ENCODE measurements around the gene FBP2. TPM values are rescaled to one million over a fixed set of nuclear protein-coding genes. Genes with fewer than 3 reads are reported as not detected.

Gene FBP2
- total and polyA plus RNA-seq, 10 of the 15 experiments (the other 5 are each of a cell fraction or from before 2014, with no cell fraction given): 0.07 to 1.1 (median 0.12) TPM; not detected in 6

DNA sequence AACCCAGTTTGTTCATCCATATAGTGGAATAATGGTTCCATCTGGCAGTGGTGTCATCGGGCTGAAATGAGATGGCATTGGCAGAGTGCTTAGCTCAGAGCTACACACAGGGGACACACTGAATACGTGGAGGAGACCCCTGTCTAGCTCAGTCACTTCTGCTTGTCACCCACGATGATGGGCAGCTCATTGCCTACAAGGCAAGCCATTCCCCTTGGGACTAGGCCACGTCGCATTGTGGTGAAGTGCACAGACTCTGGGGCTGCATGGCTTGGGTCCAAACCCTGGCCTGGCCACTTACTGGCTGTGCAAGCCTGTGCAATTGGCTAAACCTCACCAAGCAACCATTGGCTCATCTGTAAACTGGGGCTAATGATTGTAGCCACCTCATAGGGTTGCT lies 48.9 kb upstream of the FBP2 start:
- ATAC-seq: no peak
- H3K79me2 ChIP-seq (ENCODE audit: control insufficient read depth, insufficient read depth, low read length): no peaks in the 10 kb centered on the region
- no peak for FAIRE-seq
- no peak for DNase-seq (ENCODE audit: low read depth, low spot score)
- RAD21 ChIA-PET (ENCODE audit: unreplicated experiment): interaction anchor here (0.5 kb wide), 1 partner anchor 690 kb away, joined by 4 read pairs; no protein-coding TSS in a partner anchor
- POLR2A ChIA-PET: interaction anchor here (0.7 kb wide), 1 partner anchor 24 kb away, joined by 5 read pairs; no protein-coding TSS in a partner anchor
- H3K4me3 ChIP-seq: no peak overlapping the region
- no peak overlapping the region for H2AFZ ChIP-seq (ENCODE audit: control insufficient read depth, low read depth, low read length)
- CTCF ChIA-PET: no interaction called here
- H3K27ac ChIP-seq (ENCODE audit: control insufficient read depth, insufficient read depth): no peak overlapping the region
- WGBS (ENCODE audit: insufficient coverage, insufficient replicate concordance, low lambda C conversion rate, missing lambda C conversion rate): 36% methylated on average over 5 of the region's 5 CpGs
- no peak overlapping the region for H3K4me2 ChIP-seq (ENCODE audit: control insufficient read depth, insufficient read depth)
- BruUV-seq (replicated peaks): no TSS peak
- SMC1A ChIA-PET (ENCODE audit: uncharacterized antibody, unreplicated experiment): interaction anchor here (0.6 kb wide), 1 partner anchor 538 kb away, joined by 3 read pairs; no protein-coding TSS in a partner anchor
- in situ Hi-C loops (cut with MboI) (no loop called here), intact Hi-C loops (cut with micrococcal nuclease; ENCODE audit: unreplicated experiment) (no loop called here)
- H3K4me1 ChIP-seq (ENCODE audit: control insufficient read depth, insufficient read depth, low read length): peaks cover 4% of the 10 kb centered on the region; the same call in 1 of the 2 replicates
- no peaks in the 10 kb centered on the region for H4K20me1 ChIP-seq (ENCODE audit: control insufficient read depth, insufficient read depth)
- no peaks in the 10 kb centered on the region for H3K9me3 ChIP-seq (replicated peaks; ENCODE audit: control insufficient read depth, insufficient read depth, low read length)
- no peaks in the 10 kb centered on the region for H3K36me3 ChIP-seq (ENCODE audit: control insufficient read depth in 2 of 2, insufficient read depth in 2 of 2, low read length in 1 of 2)
- no peak overlapping the region for H3K9ac ChIP-seq (ENCODE audit: control insufficient read depth, insufficient read depth, low read length)
- H3K27me3 ChIP-seq (replicated peaks in 1 of 2; ENCODE audit: control insufficient read depth in 2 of 2, insufficient read depth in 2 of 2, low read length in 1 of 2): peaks cover 4 to 7% of the 10 kb centered on the region in 2 experiments; a peak in 3 of 4 replicates
- TF ChIP-seq SUPT20H (IDR thresholded peaks at IDR 0.05; ENCODE audit: borderline replicate concordance, control insufficient read depth, low read depth, low read length): no peak
- TF ChIP-seq ZBTB40 (IDR thresholded peaks at IDR 0.05; ENCODE audit: borderline replicate concordance): no peak
- no peak for TF ChIP-seq BHLHE40 (IDR thresholded peaks at IDR 0.05; ENCODE audit: borderline replicate concordance in 1 of 2, low read depth in 2 of 2, low read length in 1 of 2)
- no peak for TF ChIP-seq BRCA1 (IDR thresholded peaks at IDR 0.05; ENCODE audit: low read depth, low read length)
- TF ChIP-seq, protein P1, sequence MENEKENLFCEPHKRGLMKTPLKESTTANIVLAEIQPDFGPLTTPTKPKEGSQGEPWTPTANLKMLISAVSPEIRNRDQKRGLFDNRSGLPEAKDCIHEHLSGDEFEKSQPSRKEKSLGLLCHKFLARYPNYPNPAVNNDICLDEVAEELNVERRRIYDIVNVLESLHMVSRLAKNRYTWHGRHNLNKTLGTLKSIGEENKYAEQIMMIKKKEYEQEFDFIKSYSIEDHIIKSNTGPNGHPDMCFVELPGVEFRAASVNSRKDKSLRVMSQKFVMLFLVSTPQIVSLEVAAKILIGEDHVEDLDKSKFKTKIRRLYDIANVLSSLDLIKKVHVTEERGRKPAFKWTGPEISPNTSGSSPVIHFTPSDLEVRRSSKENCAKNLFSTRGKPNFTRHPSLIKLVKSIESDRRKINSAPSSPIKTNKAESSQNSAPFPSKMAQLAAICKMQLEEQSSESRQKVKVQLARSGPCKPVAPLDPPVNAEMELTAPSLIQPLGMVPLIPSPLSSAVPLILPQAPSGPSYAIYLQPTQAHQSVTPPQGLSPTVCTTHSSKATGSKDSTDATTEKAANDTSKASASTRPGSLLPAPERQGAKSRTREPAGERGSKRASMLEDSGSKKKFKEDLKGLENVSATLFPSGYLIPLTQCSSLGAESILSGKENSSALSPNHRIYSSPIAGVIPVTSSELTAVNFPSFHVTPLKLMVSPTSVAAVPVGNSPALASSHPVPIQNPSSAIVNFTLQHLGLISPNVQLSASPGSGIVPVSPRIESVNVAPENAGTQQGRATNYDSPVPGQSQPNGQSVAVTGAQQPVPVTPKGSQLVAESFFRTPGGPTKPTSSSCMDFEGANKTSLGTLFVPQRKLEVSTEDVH (IDR thresholded peaks at IDR 0.05; ENCODE audit: low read depth, partially characterized antibody): no peak
- TF ChIP-seq RELB (IDR thresholded peaks at IDR 0.05; ENCODE audit: low read depth): no peak
- TF ChIP-seq HDAC2 (IDR thresholded peaks at IDR 0.05): no peak
- TF ChIP-seq ZSCAN29 (IDR thresholded peaks at IDR 0.05): no peak
- TF ChIP-seq SREBF1 (IDR thresholded peaks at IDR 0.05; ENCODE audit: low read length): no peak
- no peak for TF ChIP-seq SUZ12 (IDR thresholded peaks at IDR 0.05; ENCODE audit: unreplicated experiment)
- TF ChIP-seq EP300 (IDR thresholded peaks at IDR 0.05; ENCODE audit: borderline replicate concordance in 1 of 2, control insufficient read depth in 1 of 2, low read depth in 2 of 2, low read length in 2 of 2): no peak
- TF ChIP-seq TARDBP (IDR thresholded peaks at IDR 0.05; ENCODE audit: borderline replicate concordance): no peak
- no peak for TF ChIP-seq ZZZ3 (IDR thresholded peaks at IDR 0.05; ENCODE audit: control insufficient read depth, insufficient read length, low read depth)
- no peak for TF ChIP-seq KAT2A (conservative IDR thresholded peaks at IDR 0.05; ENCODE audit: control insufficient read depth, low read depth, low read length)
- TF ChIP-seq RAD21 (IDR thresholded peaks at IDR 0.05; ENCODE audit: insufficient read depth, low read depth, low read length): no peak
- no peak for TF ChIP-seq FOS (IDR thresholded peaks at IDR 0.05; ENCODE audit: borderline replicate concordance, extremely low read depth, insufficient read length)
